IMR-90 (cell line): ENCODE measurements around the gene PKM.

Experiments used
- CEBPB ChIP-seq: IDR thresholded peaks from 2 replicates; pipeline ENCODE4 v1.6.1; 2012; ENCODE audit warnings: low read depth, low read length, improper control_type of control experiment
- CTCF ChIP-seq: conservative IDR thresholded peaks from 2 replicates; pipeline ENCODE4 v1.5.1; 2012; ENCODE audit warnings: mild to moderate bottlenecking, low read depth, low read length, improper control_type of control experiment
- POLR2A ChIP-seq: IDR thresholded peaks from 2 replicates; pipeline ENCODE4 v1.6.1; 2012; ENCODE audit warnings: mild to moderate bottlenecking, low read depth, low read length
- TF ChIP-seq, protein P1 (sequence below): fragments of 150-350 bp; IDR thresholded peaks from 2 replicates; pipeline ENCODE4 v1.6.1; 2016; ENCODE audit warnings: low read depth, mild to moderate bottlenecking, low read length, moderate library complexity, borderline replicate concordance

DNA sequence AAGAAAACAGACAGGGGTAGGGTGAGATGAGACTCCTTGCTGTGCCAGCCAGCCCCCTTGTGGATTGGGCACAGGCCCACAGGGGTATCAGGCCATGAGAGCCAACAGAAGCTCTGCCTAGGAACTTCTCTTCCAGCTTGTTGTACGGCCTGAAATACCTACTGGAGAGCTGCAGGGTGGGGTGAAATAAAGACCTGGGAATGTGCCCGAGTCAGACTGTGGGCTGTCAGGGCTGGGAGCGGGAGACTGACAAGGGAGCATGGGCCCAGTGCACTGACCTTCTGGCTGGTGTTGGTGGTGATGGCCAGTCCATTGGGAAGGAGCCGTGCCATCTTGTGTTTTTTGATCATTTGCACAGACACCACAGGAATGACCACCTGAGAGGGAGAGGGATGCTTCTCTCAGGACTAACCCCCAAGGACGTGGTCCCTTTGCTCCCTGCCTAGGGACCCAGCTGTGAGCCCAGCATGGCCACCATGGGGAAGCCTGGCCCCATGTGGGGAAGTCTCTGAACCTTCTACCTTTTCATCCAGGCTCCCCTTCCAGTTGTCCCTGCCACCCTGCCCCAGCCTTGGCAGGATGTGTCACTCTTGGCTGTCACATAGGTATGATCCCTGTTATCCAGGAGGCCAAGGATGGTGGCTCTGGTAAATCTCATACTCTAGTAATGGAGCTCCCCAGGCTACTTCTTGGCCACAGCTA lies 64.1 kb downstream of the PKM start:
- no peak for TF ChIP-seq CTCF
- no peak for TF ChIP-seq POLR2A
- TF ChIP-seq, protein P1, sequence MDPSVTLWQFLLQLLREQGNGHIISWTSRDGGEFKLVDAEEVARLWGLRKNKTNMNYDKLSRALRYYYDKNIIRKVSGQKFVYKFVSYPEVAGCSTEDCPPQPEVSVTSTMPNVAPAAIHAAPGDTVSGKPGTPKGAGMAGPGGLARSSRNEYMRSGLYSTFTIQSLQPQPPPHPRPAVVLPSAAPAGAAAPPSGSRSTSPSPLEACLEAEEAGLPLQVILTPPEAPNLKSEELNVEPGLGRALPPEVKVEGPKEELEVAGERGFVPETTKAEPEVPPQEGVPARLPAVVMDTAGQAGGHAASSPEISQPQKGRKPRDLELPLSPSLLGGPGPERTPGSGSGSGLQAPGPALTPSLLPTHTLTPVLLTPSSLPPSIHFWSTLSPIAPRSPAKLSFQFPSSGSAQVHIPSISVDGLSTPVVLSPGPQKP = no peak
- TF ChIP-seq CEBPB = no peak
